Endothelial cell of umbilical vein (primary cell): Measurements from ENCODE around the gene DPYD.

Experiments used
- CTCF ChIP-seq, 2 donors: IDR thresholded peaks; 1 replicate in 1 of 2; 2 replicates in 1 of 2; pipeline ENCODE4 v1.5.1; 2011; ENCODE audit warnings: low read length in 2 of 2, mild to moderate bottlenecking in 2 of 2, moderate library complexity in 2 of 2, control low read depth in 1 of 2, inconsistent platforms in 1 of 2, low read depth in 1 of 2; ENCODE audit not compliant: insufficient read depth in 1 of 2; ENCODE audit errors: extremely low read depth in 1 of 2
- EZH2 ChIP-seq: IDR thresholded peaks from 2 replicates; pipeline ENCODE4 v1.6.1; 2012; ENCODE audit warnings: borderline replicate concordance, low read depth, mild to moderate bottlenecking, moderate library complexity, low read length, inconsistent platforms; ENCODE audit not compliant: severe bottlenecking
- FOS ChIP-seq: IDR thresholded peaks from 2 replicates; pipeline ENCODE4 v1.6.1; 2011; ENCODE audit warnings: mild to moderate bottlenecking, low read length, moderate library complexity, borderline replicate concordance; ENCODE audit not compliant: insufficient read depth
- MAX ChIP-seq: IDR thresholded peaks from 2 replicates; pipeline ENCODE4 v1.6.1; 2011; ENCODE audit not compliant: insufficient read depth, insufficient read length

GRCh38 chr1:97247196-97247595 lies 673.6 kb downstream of the DPYD start:
- TF ChIP-seq FOS, result no peak
- no peak for TF ChIP-seq MAX
- no peak for TF ChIP-seq CTCF (IDR thresholded peaks at IDR 0.05; ENCODE audit: extremely low read depth in 1 of 2, insufficient read depth in 1 of 2, low read depth in 1 of 2, low read length in 2 of 2)
- no peak for TF ChIP-seq EZH2
